ENCODE measurements around the gene SYTL5.

Gene SYTL5

DNA sequence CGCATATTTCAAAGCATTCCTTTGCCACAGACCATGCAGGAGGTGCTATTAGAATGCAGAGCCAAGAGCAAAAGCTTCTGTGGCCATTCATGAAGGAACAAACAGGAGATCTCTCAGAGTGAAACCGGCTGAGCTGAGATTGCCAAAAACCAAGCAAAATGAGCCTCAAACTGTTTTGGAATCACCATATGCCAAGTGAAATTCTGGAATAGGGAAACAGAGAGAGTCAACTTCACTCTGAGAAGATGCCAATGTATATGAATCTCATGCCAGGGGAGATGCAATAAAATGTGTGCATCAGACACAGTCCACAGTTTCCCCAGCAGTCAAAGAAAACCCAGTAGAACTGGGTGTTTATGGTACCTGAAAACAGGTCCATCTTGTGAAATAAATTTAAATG, 172.0 kb downstream of the SYTL5 start:
- no peak overlapping the region for H3K27ac ChIP-seq
- no peak for TF ChIP-seq ZFX (IDR thresholded peaks at IDR 0.05; ENCODE audit: borderline replicate concordance)
- TF ChIP-seq, protein P1, sequence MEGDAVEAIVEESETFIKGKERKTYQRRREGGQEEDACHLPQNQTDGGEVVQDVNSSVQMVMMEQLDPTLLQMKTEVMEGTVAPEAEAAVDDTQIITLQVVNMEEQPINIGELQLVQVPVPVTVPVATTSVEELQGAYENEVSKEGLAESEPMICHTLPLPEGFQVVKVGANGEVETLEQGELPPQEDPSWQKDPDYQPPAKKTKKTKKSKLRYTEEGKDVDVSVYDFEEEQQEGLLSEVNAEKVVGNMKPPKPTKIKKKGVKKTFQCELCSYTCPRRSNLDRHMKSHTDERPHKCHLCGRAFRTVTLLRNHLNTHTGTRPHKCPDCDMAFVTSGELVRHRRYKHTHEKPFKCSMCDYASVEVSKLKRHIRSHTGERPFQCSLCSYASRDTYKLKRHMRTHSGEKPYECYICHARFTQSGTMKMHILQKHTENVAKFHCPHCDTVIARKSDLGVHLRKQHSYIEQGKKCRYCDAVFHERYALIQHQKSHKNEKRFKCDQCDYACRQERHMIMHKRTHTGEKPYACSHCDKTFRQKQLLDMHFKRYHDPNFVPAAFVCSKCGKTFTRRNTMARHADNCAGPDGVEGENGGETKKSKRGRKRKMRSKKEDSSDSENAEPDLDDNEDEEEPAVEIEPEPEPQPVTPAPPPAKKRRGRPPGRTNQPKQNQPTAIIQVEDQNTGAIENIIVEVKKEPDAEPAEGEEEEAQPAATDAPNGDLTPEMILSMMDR (IDR thresholded peaks at IDR 0.05), result no peak
